HepG2 (cell line): ENCODE data around the gene STRN4. TPM values are rescaled to one million over a fixed set of nuclear protein-coding genes. Genes with fewer than 3 reads are reported as not detected.

Experiments used
- ETV5 ChIP-seq: IDR thresholded peaks from 2 replicates; pipeline ENCODE4 v1.6.1; 2018; ENCODE audit warnings: missing biosample characterization, missing genetic modification reagents, inconsistent platforms, borderline replicate concordance
- FOXM1 ChIP-seq: sonication (generic); formaldehyde crosslinking; IDR thresholded peaks from 2 replicates; pipeline ENCODE4 v1.5.0; 2020; ENCODE audit warnings: missing genetic modification reagents
- HHEX ChIP-seq: IDR thresholded peaks from 2 replicates; pipeline ENCODE4 v1.6.1; 2016; ENCODE audit warnings: control low read depth
- PRPF4 ChIP-seq: fragments of 200-400 bp; formaldehyde crosslinking; IDR thresholded peaks from 2 replicates; pipeline ENCODE4 v1.6.1; 2016; ENCODE audit warnings: low read length, low read depth; ENCODE audit not compliant: poor library complexity, severe bottlenecking
- SMC3 ChIP-seq: IDR thresholded peaks from 2 replicates; pipeline ENCODE4 v1.6.1; 2011; ENCODE audit warnings: low read length, improper control_type of control experiment
- ZBTB21 ChIP-seq: sonication (generic); formaldehyde crosslinking; IDR thresholded peaks from 2 replicates; pipeline ENCODE4 v1.4.0; 2020; ENCODE audit warnings: missing genetic modification reagents
- ZNF17 ChIP-seq: sonication (generic); formaldehyde crosslinking; IDR thresholded peaks from 2 replicates; pipeline ENCODE4 v1.5.0; 2020; ENCODE audit warnings: mild to moderate bottlenecking, missing genetic modification reagents
- ZNF317 ChIP-seq: sonication (generic); formaldehyde crosslinking; IDR thresholded peaks from 2 replicates; pipeline ENCODE4 v1.5.0; 2020; ENCODE audit warnings: mild to moderate bottlenecking, missing genetic modification reagents
- ZNF773 ChIP-seq: sonication (generic); formaldehyde crosslinking; IDR thresholded peaks from 2 replicates; pipeline ENCODE4 v1.4.0; 2020; ENCODE audit warnings: missing genetic modification reagents, borderline replicate concordance
- polyA plus RNA-seq, 8 experiments: library from polyadenylated mRNA; depleted of rRNA in 3 of 8; stranded (reverse) in 7 of 8; unstranded in 1 of 8; fragments of >200 nt; fragmentation: Illumina TruSeq in 4 of 8; extraction: Trizol in 4 of 8; gene quantifications; 2 replicates each; pipeline versions ENCODE4 v1.2.1 to v1.2.3, GENCODE V29; 2011 to 2016; ENCODE audit warnings: low read depth in 4 of 8, missing spikeins in 1 of 8, mixed read lengths in 1 of 8; ENCODE audit not compliant: insufficient read depth in 1 of 8
- total RNA-seq, 5 experiments: library from RNA; depleted of rRNA; stranded (reverse); fragments of >200 nt; fragmentation: Illumina TruSeq; extraction: Trizol; gene quantifications; 2 replicates each; pipeline ENCODE4 v1.2.3, GENCODE V29; 2016; ENCODE audit warnings: low read depth in 1 of 5
- TF ChIP-seq, protein P1 (sequence below): sonication (generic); formaldehyde crosslinking; IDR thresholded peaks from 2 replicates; pipeline ENCODE4 v1.4.0; 2020; ENCODE audit warnings: missing genetic modification reagents
- TF ChIP-seq, protein P2 (sequence below): sonication (generic); formaldehyde crosslinking; IDR thresholded peaks from 2 replicates; pipeline ENCODE4 v1.8.1; 2022; ENCODE audit warnings: mild to moderate bottlenecking, missing genetic modification reagents
- TF ChIP-seq, protein P3 (sequence below): sonication (generic); formaldehyde crosslinking; IDR thresholded peaks from 2 replicates; pipeline ENCODE4 v1.4.0; 2020; ENCODE audit warnings: mild to moderate bottlenecking, low read depth, missing genetic modification reagents
- TF ChIP-seq, protein P4 (sequence below): sonication (generic); formaldehyde crosslinking; IDR thresholded peaks from 2 replicates; pipeline ENCODE4 v1.4.0; 2020; ENCODE audit warnings: missing genetic modification reagents, borderline replicate concordance
- TF ChIP-seq, protein P5 (sequence below): sonication (generic); formaldehyde crosslinking; IDR thresholded peaks from 2 replicates; pipeline ENCODE4 v1.5.0; 2020; ENCODE audit warnings: missing genetic modification reagents, mild to moderate bottlenecking, borderline replicate concordance

The STRN4 gene
- total and polyA plus RNA-seq, 2 of the 13 experiments (the other 11 are each of a cell fraction or from before 2014, with no cell fraction given) = 43.1 to 57.3 TPM

DNA sequence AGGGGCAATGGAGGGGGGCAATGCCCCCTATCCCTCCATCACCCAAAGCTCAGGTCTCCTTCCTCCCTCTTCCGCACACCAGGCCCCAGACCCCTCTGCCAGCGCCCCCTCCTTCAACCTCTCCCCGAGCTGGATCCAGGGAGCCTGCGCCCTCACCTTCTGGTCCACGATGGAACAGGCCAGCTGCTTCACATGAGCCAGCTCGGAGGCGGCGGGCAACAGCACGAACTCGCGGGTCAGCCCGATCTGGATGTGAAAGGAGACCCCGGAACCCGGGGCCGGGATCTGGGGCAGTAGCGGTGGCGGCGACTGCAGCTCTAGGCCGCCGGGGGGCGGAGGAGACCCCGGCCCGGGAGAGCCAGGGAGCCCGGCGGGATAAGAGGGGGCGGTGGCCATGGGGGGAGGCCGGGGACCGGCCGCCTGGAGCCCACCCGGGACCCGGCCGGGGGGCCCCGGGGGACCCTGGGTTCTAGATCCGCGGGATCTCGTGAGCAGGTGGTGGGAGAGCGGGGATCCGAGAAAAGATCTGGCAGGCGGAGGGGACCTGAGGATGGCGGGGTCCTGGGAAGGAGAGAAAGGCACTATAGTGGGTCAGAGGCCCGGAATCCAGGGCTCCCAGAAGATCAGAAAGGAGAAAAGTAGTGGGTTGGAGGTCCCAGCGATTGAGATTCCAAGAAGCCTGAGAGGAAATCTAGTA lies 30.1 kb downstream of the STRN4 start (continued):
- TF ChIP-seq, protein P1, sequence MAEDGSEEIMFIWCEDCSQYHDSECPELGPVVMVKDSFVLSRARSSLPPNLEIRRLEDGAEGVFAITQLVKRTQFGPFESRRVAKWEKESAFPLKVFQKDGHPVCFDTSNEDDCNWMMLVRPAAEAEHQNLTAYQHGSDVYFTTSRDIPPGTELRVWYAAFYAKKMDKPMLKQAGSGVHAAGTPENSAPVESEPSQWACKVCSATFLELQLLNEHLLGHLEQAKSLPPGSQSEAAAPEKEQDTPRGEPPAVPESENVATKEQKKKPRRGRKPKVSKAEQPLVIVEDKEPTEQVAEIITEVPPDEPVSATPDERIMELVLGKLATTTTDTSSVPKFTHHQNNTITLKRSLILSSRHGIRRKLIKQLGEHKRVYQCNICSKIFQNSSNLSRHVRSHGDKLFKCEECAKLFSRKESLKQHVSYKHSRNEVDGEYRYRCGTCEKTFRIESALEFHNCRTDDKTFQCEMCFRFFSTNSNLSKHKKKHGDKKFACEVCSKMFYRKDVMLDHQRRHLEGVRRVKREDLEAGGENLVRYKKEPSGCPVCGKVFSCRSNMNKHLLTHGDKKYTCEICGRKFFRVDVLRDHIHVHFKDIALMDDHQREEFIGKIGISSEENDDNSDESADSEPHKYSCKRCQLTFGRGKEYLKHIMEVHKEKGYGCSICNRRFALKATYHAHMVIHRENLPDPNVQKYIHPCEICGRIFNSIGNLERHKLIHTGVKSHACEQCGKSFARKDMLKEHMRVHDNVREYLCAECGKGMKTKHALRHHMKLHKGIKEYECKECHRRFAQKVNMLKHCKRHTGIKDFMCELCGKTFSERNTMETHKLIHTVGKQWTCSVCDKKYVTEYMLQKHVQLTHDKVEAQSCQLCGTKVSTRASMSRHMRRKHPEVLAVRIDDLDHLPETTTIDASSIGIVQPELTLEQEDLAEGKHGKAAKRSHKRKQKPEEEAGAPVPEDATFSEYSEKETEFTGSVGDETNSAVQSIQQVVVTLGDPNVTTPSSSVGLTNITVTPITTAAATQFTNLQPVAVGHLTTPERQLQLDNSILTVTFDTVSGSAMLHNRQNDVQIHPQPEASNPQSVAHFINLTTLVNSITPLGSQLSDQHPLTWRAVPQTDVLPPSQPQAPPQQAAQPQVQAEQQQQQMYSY = no peak
- TF ChIP-seq PRPF4 = no peak
- TF ChIP-seq ETV5 (CRISPR knock-in tag) = 0 out of 2 replicates have a peak, but pooled peaks have one; percentile 4
- TF ChIP-seq, protein P2, sequence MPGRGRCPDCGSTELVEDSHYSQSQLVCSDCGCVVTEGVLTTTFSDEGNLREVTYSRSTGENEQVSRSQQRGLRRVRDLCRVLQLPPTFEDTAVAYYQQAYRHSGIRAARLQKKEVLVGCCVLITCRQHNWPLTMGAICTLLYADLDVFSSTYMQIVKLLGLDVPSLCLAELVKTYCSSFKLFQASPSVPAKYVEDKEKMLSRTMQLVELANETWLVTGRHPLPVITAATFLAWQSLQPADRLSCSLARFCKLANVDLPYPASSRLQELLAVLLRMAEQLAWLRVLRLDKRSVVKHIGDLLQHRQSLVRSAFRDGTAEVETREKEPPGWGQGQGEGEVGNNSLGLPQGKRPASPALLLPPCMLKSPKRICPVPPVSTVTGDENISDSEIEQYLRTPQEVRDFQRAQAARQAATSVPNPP (CRISPR knock-in tag) = no peak
- TF ChIP-seq ZBTB21 (CRISPR knock-in tag) = no peak
- TF ChIP-seq, protein P3, sequence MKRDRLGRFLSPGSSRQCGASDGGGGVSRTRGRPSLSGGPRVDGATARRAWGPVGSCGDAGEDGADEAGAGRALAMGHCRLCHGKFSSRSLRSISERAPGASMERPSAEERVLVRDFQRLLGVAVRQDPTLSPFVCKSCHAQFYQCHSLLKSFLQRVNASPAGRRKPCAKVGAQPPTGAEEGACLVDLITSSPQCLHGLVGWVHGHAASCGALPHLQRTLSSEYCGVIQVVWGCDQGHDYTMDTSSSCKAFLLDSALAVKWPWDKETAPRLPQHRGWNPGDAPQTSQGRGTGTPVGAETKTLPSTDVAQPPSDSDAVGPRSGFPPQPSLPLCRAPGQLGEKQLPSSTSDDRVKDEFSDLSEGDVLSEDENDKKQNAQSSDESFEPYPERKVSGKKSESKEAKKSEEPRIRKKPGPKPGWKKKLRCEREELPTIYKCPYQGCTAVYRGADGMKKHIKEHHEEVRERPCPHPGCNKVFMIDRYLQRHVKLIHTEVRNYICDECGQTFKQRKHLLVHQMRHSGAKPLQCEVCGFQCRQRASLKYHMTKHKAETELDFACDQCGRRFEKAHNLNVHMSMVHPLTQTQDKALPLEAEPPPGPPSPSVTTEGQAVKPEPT = peak; percentile 46; the same call in 1 of the 2 replicates
- TF ChIP-seq, protein P4, sequence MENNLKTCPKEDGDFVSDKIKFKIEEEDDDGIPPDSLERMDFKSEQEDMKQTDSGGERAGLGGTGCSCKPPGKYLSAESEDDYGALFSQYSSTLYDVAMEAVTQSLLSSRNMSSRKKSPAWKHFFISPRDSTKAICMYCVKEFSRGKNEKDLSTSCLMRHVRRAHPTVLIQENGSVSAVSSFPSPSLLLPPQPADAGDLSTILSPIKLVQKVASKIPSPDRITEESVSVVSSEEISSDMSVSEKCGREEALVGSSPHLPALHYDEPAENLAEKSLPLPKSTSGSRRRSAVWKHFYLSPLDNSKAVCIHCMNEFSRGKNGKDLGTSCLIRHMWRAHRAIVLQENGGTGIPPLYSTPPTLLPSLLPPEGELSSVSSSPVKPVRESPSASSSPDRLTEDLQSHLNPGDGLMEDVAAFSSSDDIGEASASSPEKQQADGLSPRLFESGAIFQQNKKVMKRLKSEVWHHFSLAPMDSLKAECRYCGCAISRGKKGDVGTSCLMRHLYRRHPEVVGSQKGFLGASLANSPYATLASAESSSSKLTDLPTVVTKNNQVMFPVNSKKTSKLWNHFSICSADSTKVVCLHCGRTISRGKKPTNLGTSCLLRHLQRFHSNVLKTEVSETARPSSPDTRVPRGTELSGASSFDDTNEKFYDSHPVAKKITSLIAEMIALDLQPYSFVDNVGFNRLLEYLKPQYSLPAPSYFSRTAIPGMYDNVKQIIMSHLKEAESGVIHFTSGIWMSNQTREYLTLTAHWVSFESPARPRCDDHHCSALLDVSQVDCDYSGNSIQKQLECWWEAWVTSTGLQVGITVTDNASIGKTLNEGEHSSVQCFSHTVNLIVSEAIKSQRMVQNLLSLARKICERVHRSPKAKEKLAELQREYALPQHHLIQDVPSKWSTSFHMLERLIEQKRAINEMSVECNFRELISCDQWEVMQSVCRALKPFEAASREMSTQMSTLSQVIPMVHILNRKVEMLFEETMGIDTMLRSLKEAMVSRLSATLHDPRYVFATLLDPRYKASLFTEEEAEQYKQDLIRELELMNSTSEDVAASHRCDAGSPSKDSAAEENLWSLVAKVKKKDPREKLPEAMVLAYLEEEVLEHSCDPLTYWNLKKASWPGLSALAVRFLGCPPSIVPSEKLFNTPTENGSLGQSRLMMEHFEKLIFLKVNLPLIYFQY (CRISPR knock-in tag) = no peak
- TF ChIP-seq ZNF773 = no peak
- TF ChIP-seq ZNF17 (CRISPR knock-in tag) = no peak
- TF ChIP-seq, protein P5, sequence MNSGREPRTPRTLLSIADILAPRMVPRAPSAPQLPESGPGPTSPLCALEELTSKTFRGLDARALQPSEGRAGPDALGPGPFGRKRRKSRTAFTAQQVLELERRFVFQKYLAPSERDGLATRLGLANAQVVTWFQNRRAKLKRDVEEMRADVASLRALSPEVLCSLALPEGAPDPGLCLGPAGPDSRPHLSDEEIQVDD (CRISPR knock-in tag) = no peak
- no peak for TF ChIP-seq FOXM1 (CRISPR knock-in tag)
- no peak for TF ChIP-seq ZNF317 (CRISPR knock-in tag)
- TF ChIP-seq SMC3 = no peak
- TF ChIP-seq HHEX (CRISPR knock-in tag) = no peak
- TF ChIP-seq, all 625 proteins: peak for 20
